GM23248 (cell line): ENCODE results near the gene RILP. TPM values are rescaled to one million over a fixed set of nuclear protein-coding genes. Genes with fewer than 3 reads are reported as not detected.

Experiments
- DNase-seq: peaks from one replicate; pipeline ENCODE4 v3.0.0-alpha.2; 2015
- H2AFZ ChIP-seq: fragments of 200-600 bp; sonication (generic); 2 replicates; pipeline ENCODE4 v1.6.1; 2016; ENCODE audit warnings: antibody characterized with exemption
- H3F3A ChIP-seq: fragments of 200-600 bp; sonication (generic); 2 replicates; pipeline ENCODE4 v1.6.1; 2016; ENCODE audit warnings: mild to moderate bottlenecking, antibody characterized with exemption, mixed run types; ENCODE audit not compliant: insufficient read depth
- H3K27ac ChIP-seq: fragments of 200-600 bp; sonication (generic); 2 replicates; pipeline ENCODE4 v1.5.1; 2016; ENCODE audit warnings: mild to moderate bottlenecking
- H3K27me3 ChIP-seq: fragments of 200-600 bp; sonication (generic); replicated peaks from 2 replicates; pipeline ENCODE4 v1.6.1; 2016; ENCODE audit warnings: mild to moderate bottlenecking; ENCODE audit not compliant: insufficient read depth
- H3K36me3 ChIP-seq: fragments of 200-600 bp; sonication (generic); 2 replicates; pipeline ENCODE4 v1.6.1; 2016; ENCODE audit warnings: low read depth, mild to moderate bottlenecking
- H3K4me1 ChIP-seq: fragments of 200-600 bp; sonication (generic); 2 replicates; pipeline ENCODE4 v1.6.1; 2016; ENCODE audit warnings: mild to moderate bottlenecking; ENCODE audit not compliant: insufficient read depth
- H3K4me2 ChIP-seq: fragments of 200-600 bp; sonication (generic); one replicate; pipeline ENCODE4 v1.6.1; 2016; ENCODE audit warnings: mild to moderate bottlenecking; ENCODE audit not compliant: unreplicated experiment
- H3K4me3 ChIP-seq: fragments of 200-600 bp; sonication (generic); 2 replicates; pipeline ENCODE4 v1.5.1; 2016; ENCODE audit warnings: mild to moderate bottlenecking
- H3K79me2 ChIP-seq: fragments of 200-600 bp; sonication (generic); 2 replicates; pipeline ENCODE4 v1.6.1; 2016; ENCODE audit warnings: mild to moderate bottlenecking; ENCODE audit not compliant: insufficient read depth
- H3K9ac ChIP-seq: fragments of 200-600 bp; sonication (generic); 2 replicates; pipeline ENCODE4 v1.6.1; 2016; ENCODE audit warnings: mild to moderate bottlenecking
- H3K9me2 ChIP-seq: fragments of 200-600 bp; sonication (generic); 2 replicates; pipeline ENCODE4 v1.6.1; 2016; ENCODE audit warnings: mixed run types, mild to moderate bottlenecking, moderate library complexity; ENCODE audit not compliant: insufficient read depth
- H3K9me3 ChIP-seq: fragments of 200-600 bp; sonication (generic); one replicate; pipeline ENCODE4 v1.6.1; 2017; ENCODE audit warnings: low read depth
- H4K20me1 ChIP-seq: fragments of 200-600 bp; sonication (generic); 2 replicates; pipeline ENCODE4 v1.6.0; 2016; ENCODE audit not compliant: insufficient read depth
- EZH2 ChIP-seq: fragments of 200-600 bp; sonication (generic); IDR thresholded peaks from 2 replicates; pipeline ENCODE4 v1.6.1; 2018; ENCODE audit warnings: antibody characterized with exemption, mild to moderate bottlenecking; ENCODE audit not compliant: insufficient read depth, poor library complexity, severe bottlenecking
- EZH2phosphoT487 ChIP-seq: fragments of 200-600 bp; sonication (generic); IDR thresholded peaks from 2 replicates; pipeline ENCODE4 v1.6.1; 2018; ENCODE audit warnings: antibody characterized with exemption, moderate library complexity, mild to moderate bottlenecking, low read depth; ENCODE audit not compliant: insufficient read depth
- WGBS, 2 experiments: methylation state at CpG; one replicate each; pipeline ENCODE4 v1.1.6; 2015 to 2017; ENCODE audit warnings: low lambda C conversion rate in 2 of 2, low coverage in 1 of 2; ENCODE audit errors: missing lambda C conversion rate in 2 of 2; 5-methylcytosine and 5-hydroxymethylcytosine counted together
- in situ Hi-C: fragments of 300-500 bp; cut with MboI; formaldehyde crosslinking; loops from 2 replicates; pipeline ENCODE4 v1.15.0; 2020
- polyA plus RNA-seq: library from polyadenylated mRNA; unstranded; fragments of >200 nt; fragmentation: Nextera tagmentation; extraction: Ambion mirVana; gene quantifications from 2 replicates; pipeline ENCODE4 v1.2.1, GENCODE V29; 2016
- total RNA-seq: library from RNA; depleted of rRNA; stranded (reverse); fragments of >200 nt; shearing (Covaris generic); gene quantifications from 2 replicates; pipeline ENCODE4 v1.2.3, GENCODE V29; 2014

Gene RILP
- total and polyA plus RNA-seq, 2 experiments from 2014 or later, result 6.5 to 27.6 TPM

DNA sequence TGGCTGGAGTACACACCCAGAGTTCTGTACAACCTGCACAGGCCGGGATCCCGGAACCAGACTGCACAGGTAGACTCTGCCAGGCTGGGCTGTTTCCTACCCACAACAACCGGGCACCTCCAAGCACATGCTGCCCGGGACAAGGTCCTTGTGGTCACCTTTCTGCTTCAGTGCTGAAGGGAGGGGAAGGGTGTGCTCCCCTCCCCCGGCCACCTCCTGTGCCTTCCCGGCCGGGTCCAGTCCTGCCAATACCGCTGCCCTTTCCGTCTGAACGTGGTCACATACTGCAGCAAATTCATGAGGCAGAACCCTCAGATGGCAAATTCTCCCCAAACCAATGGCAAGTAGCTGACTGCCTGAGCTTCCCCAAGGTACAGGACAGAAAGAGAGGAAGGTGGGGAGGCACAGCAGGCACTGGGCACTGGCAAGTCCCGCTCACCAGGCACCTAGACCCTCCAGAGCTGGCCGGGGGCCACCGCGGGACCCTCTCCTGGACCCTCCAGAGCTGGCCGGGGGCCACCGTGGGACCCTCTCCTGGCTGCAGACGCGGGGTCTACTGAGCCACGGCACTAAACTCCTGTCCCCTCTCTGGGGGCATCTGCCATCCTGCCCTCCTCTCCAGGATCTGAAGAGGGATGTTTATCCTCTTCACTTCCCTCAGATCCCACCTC is 43.9 kb downstream of the RILP start:
- H3K36me3 ChIP-seq, result no peaks in the 10 kb centered on the region
- H3K9ac ChIP-seq, result no peak overlapping the region
- peaks cover 5% of the 10 kb centered on the region; the same call in 1 of the 2 replicates for H3K4me1 ChIP-seq
- no peak overlapping the region for H2AFZ ChIP-seq
- in situ Hi-C loops, result no loop called here
- no peaks in the 10 kb centered on the region for H3K79me2 ChIP-seq
- DNase-seq, result no peak
- no peak overlapping the region for H3K4me2 ChIP-seq
- WGBS, 2 experiments, result 81 to 93% methylated on average over 17 to 18 of the region's 19 CpGs
- H3K27me3 ChIP-seq, result no peaks in the 10 kb centered on the region
- no peak overlapping the region for H3K4me3 ChIP-seq
- no peaks in the 10 kb centered on the region for H3F3A ChIP-seq
- no peak for TF ChIP-seq EZH2
- TF ChIP-seq EZH2phosphoT487, result no peak
- H3K9me3 ChIP-seq, result no peaks in the 10 kb centered on the region
- no peaks in the 10 kb centered on the region for H4K20me1 ChIP-seq
- no peaks in the 10 kb centered on the region for H3K9me2 ChIP-seq
- H3K27ac ChIP-seq, result no peak overlapping the region

DNA sequence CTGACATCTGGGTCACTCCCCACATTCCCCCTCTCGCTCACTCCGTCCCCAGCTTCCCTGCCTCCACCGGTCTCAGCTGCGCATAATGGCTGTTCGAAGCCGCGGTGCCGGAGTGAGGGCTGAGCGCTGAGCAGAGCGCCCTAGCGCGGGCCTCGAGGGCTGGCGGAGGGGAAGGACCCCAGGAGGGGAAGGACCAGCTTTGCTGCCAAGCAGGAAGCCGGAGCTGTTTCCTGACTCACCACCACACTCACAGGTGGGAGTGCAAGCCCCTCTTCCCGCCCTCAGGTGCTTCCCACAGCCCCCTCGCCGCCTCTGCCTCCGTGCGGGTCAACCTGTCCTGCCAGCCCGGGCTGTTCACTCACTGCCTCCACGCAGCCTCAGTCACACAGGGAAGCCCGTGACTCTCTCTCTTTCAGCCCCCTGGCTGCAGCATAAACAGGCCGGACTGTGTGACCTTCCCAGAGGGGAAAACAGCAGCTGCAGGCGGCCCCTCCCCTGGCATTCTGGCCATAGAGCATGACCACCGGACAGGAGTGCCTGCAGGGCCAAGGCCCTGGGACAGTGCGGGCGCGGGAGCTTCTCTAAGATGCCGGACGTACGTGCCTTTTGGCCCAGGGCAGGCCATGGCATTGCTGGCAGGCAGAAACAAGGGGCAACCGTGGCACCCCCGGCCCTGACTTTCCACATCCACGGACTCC is 44.7 kb downstream of the RILP start:
- Histone ChIP-seq H2AFZ (no peak overlapping the region), H3K4me3 (no peak overlapping the region), H3K9ac (no peak overlapping the region)

DNA sequence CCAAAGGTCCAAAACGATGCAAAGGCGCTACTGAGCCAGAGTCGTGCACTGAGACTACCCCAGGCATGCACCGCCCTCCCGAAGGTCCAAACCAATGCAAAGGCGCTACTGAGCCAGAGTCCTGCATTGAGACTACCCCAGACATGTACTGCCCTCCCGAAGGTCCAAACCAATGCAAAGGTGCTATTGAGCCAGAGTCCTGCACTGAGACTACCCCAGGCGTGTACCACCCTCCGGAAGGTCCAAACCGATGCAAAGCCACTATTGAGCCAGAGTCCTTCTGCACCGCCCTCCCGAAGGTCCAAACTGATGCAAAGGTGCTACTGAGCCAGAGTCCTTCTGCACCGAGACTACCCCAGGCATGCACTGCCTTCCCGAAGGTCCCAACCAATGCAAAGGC is 48.1 kb downstream of the RILP start:
- no peaks in the 10 kb centered on the region for H3K36me3 ChIP-seq
- no peaks in the 10 kb centered on the region for H3K4me1 ChIP-seq
- H4K20me1 ChIP-seq, result no peaks in the 10 kb centered on the region
- H3K9ac ChIP-seq, result no peak overlapping the region
- H2AFZ ChIP-seq, result no peak overlapping the region
- in situ Hi-C loops, result no loop called here
- no peaks in the 10 kb centered on the region for H3F3A ChIP-seq
- no peaks in the 10 kb centered on the region for H3K27me3 ChIP-seq
- TF ChIP-seq EZH2 (no peak), EZH2phosphoT487 (no peak)
- H3K9me2 ChIP-seq, result no peaks in the 10 kb centered on the region
- no peak for DNase-seq
- no peak overlapping the region for H3K27ac ChIP-seq
- no peak overlapping the region for H3K4me2 ChIP-seq
- 96 to 98% methylated on average over 14 of the region's 14 CpGs for whole genome bisulfite sequencing, 2 experiments
- no peak overlapping the region for H3K4me3 ChIP-seq
- no peaks in the 10 kb centered on the region for H3K79me2 ChIP-seq
- no peaks in the 10 kb centered on the region for H3K9me3 ChIP-seq

More for the DNA sequence above, 44.7 kb downstream of the RILP start:
- Histone ChIP-seq H3K4me2 (no peak overlapping the region), H3K9me2 (no peaks in the 10 kb centered on the region), H3K4me1 (peaks cover 5% of the 10 kb centered on the region; the same call in 1 of the 2 replicates), H4K20me1 (no peaks in the 10 kb centered on the region), H3K27me3 (no peaks in the 10 kb centered on the region), H3K79me2 (no peaks in the 10 kb centered on the region), H3K36me3 (no peaks in the 10 kb centered on the region), H3K27ac (no peak overlapping the region), H3F3A (no peaks in the 10 kb centered on the region), H3K9me3 (no peaks in the 10 kb centered on the region)
- in situ Hi-C loops, result no loop called here
- 79 to 84% methylated on average over 35 of the region's 35 CpGs for WGBS, 2 experiments
- TF ChIP-seq EZH2 (no peak), EZH2phosphoT487 (no peak)
- no peak for DNase-seq

DNA sequence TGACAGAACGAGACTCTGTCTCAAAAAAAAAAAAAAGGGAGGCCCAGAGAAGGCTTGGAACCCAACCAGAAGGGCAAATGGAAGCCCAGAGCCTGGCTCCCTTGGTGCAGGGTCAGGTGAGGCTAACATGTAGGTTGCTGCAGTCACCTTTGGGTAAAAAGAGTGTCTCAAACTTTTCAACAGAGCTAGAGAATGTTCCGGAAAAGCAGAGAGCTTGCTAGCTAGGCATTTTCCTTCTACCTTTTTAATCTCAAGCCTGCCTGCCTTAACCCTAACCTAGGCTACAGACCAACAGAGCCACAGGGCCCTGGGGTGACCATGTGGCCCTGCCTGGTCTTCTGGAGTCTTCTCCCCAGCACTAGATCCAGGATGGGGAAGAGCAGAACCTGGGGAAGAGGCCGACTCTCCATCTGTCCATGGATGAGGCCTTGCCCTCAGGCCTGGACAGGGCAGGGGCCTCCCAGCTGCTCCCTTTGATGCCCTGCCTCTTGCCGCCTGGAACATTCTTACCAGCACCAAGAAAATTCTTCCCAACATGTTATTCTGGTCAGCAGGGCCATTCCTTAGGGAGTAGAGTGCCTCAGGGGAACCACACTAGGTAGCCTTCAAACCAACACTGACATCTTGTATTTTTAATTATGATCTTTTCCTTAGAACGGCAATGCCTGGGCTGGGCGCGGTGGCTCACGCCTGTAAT is 51.1 kb downstream of the RILP start:
- WGBS, 2 experiments, result 90 to 92% methylated on average over 8 of the region's 8 CpGs
- TF ChIP-seq EZH2phosphoT487, result no peak
- no peak for TF ChIP-seq EZH2
- Histone ChIP-seq H3K4me3 (no peak overlapping the region), H3K4me2 (no peak overlapping the region), H3K9me2 (no peaks in the 10 kb centered on the region), H3K9ac (no peak overlapping the region), H3K27ac (no peak overlapping the region), H3K79me2 (no peaks in the 10 kb centered on the region), H3F3A (no peaks in the 10 kb centered on the region), H3K27me3 (no peaks in the 10 kb centered on the region), H3K4me1 (no peaks in the 10 kb centered on the region), H4K20me1 (no peaks in the 10 kb centered on the region), H3K9me3 (no peaks in the 10 kb centered on the region), H2AFZ (no peak overlapping the region), H3K36me3 (no peaks in the 10 kb centered on the region)
- no peak for DNase-seq
- in situ Hi-C loops, result no loop called here
